HG03045 (cell line): ENCODE data around the gene CNPY4.
"Not testable (repeated sequence)": the region's sequence is repeated elsewhere in the genome, so short reads cannot be mapped to it uniquely, and the experiment has no call there.

Source experiments
- ATAC-seq: cut with Tn5 transposase; IDR thresholded peaks from one replicate; pipeline ENCODE4 v1.9.1; 2021; ENCODE audit warnings: mild to moderate bottlenecking, moderate library complexity; ENCODE audit not compliant: unreplicated experiment

The CNPY4 gene

DNA sequence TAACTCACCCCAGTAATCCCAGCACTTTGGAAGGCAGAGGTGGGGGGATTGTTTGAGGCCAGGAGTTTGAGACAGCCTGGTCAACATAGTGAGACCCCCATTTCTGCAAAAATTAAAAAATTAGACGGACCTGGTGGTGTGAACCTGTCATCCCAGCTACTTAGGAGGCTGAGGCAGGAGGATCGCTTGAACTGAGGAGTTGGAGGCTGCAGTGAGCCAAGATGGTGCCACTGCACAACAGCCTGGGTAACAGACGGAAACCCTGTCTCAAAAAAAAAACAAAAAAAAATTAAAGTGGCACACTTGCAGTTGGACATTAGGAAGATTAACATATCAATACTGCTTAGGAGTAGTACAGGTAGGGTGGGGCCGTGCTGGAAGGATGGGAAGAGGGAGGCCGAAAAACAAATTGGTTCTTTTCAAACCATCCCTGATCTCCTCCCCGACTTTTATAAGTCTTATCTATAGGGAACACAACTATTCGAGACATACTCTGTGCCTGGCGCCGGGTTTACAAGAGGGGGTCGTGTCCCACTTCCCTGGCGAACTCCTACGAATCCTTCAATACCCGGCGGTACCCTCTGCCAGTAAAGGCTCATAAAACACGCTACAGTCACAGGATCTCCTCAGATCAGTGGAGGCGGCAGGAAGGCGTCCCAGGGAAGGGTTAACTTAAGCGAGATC, 904 bp upstream of the CNPY4 start:
- no peak for ATAC-seq

DNA sequence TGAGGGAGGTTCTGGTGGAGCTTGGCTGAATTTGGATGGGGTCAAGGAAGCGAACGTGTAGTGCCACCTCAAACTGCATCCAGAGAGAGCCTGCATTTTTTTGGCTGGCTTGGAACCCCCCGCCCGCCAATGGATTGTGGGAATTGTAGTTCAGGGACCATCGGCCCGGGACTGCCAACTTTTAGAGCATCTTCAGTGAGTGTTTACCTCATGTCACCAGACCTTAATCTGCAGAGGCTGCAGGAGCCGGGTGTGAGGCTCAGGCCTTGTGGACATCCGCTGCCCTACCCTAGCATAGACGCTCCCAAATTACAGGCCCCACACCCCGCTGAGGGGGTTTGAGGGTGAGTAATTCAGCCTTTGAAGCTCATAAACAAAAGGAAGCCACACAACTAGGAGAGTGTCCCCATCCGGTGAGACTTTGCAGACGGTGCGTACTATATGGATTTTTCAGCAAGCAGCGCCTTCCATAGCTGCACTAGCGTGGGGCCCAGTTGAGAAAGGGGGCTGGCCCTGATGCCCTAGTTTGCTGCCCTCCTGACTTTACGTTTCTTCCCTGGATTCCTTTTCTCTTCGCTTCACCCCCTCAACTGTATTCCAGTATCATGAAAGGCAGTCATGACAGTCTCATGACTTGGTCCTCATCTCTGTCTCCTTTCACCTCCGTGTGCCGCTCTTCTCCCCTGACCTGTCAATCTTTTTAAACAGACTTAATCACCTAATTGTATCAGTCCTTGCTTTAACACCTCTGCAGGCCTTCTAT, 717 bp downstream of the CNPY4 start:
- peak; percentile 29 for ATAC-seq

DNA sequence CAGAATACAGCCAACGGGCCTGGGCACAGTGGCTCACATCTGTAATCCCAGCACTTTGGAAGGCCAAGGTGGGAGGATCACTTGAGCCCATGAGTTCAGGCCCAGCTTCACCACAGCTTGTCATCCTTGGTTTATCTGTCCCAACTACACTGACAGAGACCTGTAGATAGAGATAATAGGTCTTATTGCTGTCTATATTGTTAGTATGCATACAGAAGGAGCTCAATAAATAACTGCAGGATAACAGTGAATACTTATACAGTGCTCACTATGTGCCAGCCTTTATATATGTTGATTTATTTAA, 1.3 kb downstream of the CNPY4 start:
- ATAC-seq, result no peak

DNA sequence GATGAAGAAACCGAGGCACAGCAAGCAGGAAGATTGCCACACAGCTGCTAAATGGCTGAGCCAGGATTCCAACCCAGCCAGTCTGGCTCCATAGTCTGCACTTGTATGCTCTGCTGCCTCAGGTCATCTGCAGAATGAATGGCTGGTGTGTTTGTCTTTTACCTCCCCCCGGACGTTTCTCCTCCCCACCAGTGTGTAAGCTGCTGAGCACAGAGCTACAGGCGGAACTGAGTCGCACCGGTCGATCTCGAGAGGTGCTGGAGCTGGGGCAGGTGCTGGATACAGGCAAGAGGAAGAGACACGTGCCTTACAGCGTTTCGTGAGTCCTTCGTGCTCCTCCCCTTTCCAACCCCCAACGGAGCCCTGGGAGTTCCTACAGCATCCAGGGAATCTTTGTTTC, 2.6 kb downstream of the CNPY4 start:
- ATAC-seq, result no peak

DNA sequence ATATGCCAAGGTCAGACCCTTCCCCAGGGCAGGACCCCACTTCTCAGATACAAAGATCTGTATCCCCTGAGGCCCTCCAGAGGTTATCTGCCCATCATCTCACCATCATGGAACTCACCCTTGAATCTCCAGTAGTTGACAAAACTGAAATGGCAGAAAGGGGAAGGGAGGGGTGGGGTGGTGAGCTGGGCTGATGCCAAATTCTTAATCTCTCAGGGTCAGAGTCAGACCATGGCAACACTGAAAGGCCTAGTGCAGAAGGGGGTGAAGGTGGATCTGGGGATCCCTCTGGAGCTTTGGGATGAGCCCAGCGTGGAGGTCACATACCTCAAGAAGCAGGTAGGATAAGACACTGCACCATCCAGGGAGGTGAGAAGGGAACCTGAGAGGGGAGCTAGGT, 3.1 kb downstream of the CNPY4 start:
- no peak for ATAC-seq

DNA sequence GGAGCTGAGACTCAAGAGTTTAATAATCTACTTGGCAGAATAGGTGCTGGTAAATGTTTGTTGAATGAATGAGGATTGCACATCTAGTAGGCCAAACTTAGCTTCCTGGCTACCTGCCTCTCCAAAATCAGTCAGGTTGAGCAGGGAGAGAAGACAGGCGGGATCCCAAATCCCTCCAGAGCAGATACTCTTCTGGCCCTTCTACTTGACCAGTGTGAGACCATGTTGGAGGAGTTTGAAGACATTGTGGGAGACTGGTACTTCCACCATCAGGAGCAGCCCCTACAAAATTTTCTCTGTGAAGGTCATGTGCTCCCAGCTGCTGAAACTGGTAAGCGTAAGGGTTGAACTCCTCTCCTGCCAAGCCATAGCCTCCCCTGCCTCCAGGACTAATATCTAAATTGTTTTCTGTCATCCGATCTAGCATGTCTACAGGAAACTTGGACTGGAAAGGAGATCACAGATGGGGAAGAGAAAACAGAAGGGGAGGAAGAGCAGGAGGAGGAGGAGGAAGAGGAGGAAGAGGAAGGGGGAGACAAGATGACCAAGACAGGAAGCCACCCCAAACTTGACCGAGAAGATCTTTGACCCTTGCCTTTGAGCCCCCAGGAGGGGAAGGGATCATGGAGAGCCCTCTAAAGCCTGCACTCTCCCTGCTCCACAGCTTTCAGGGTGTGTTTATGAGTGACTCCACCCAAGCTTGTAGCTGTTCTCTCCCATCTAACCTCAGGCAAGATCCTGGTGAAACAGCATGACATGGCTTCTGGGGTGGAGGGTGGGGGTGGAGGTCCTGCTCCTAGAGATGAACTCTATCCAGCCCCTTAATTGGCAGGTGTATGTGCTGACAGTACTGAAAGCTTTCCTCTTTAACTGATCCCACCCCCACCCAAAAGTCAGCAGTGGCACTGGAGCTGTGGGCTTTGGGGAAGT, 5.1 kb downstream of the CNPY4 start:
- ATAC-seq, result no peak

DNA sequence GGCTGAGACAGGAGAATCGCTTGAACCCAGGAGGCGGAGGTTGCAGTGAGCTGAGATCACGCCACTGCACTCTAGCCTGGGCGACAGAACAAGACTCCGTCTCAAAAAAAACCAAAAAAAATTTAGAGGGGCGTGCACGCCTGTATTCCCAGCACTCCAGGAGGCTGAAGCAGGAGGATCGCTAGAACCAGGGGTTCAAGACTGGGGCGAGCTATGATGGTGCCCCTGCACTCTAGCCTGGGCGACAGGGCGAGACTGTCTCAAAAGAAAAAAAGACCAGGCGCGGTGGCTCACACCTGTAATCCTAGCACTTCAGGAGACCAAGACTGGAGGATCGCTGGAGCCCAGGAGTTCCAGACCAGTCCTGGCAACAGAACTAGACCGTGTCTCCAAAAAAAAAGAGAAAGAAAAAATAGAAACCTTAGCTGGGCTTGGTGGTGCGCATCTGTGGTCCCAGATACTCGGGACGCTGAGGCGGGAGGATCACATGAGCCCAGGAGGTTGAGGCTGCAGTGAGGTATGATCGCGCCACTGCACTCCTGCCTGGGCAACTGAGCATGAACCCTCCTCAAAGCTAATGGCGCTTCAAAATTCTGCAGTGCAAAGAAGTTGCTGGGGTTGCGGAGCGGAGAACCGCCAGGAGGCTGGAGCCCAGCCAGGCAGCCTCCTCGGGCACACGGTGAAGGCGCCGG, 7.0 kb downstream of the CNPY4 start:
- ATAC-seq, result peak; percentile 25

DNA sequence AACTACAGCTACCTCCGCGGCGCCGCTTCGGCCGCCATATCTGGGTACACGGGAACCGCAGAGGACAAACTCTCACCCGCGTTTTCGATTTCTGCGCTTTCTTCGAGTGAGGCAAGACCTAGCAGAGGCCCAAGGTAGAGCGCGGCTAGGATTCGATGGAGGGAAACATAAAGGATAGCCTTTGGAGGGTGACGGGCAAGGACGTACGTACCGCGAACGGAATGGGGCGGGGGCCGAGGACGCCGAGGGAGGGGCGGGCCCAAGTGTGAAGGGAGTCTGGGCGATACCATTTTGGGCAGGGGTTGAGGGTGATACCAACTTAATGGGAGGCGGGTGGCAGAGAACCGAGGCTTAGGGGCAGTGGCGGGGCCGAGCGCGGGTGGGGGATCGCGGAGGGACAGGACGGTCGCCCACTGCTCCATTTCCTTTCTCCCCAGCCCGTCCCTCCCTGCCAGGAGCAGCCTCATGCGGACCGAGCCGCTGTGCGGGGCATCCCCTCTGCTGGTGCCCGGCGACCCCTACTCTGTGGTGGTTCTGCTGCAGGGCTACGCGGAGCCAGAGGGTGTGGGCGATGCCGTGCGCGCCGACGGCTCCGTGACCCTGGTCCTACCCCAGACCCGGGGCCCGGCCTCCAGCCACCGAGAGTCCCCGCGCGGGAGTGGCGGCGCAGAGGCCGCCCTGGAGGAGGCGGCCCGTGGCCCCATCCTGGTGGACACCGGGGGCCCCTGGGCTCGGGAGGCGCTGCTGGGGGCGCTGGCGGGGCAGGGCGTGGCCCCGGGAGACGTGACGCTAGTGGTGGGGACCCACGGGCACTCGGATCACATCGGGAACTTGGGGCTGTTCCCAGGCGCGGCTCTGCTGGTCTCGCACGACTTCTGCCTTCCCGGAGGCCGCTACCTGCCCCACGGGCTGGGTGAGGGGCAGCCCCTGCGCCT, 7.8 kb downstream of the CNPY4 start, which contains the start of gene MBLAC1:
MBLAC1 (plus strand) TSS at position 37 of the 935 bp plus-strand sequence; CDS start at position 466, 429 bp downstream.
- peak; percentile 68 for ATAC-seq

DNA sequence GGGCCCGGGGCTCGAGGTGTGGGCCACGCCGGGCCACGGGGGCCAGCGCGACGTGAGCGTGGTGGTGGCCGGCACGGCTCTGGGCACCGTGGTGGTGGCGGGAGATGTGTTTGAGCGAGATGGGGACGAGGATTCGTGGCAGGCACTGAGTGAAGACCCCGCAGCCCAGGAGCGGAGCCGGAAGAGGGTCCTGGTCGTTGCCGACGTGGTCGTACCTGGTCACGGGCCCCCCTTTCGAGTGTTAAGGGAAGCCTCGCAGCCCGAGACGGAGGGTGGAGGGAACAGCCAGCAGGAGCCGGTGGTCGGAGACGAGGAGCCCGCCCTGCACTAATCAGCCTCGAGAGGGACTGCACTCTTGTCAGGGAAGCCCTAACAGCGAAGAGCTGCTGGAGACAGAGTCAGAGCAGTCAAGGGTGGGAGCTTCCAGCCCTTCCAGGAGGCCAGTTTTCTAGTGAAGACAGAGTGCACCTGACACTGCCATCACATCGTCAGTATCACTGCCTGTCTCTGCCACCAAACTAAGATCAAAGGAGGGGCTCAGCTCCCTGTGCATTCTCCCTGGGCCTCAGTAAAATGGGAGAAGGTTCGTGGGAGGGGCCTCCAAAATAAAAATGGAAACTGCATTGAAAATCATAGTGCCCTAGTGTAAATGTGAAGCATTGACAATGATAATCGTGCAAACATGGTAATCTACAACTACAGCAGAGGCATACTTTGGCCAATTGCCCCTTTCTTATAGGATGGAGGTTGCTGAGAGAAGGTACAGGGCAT, 8.6 kb downstream of the CNPY4 start:
- ATAC-seq, result no peak

DNA sequence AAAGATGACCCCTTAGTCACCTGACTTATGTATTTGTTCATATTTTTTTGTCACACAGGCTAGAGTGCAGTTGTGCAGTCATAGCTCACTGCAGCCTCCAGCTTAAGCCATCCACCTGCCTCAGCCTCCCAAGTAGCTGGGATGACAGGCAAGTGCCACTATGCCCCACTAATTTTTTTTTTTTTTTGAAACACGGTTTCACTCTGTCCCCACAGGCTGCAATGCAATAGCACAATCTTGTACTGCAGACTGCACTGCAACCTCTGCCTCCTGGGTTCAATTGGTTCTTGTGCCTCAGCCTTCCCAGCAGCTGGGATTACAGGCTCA, 9.2 kb downstream of the CNPY4 start:
- no peak for ATAC-seq

DNA sequence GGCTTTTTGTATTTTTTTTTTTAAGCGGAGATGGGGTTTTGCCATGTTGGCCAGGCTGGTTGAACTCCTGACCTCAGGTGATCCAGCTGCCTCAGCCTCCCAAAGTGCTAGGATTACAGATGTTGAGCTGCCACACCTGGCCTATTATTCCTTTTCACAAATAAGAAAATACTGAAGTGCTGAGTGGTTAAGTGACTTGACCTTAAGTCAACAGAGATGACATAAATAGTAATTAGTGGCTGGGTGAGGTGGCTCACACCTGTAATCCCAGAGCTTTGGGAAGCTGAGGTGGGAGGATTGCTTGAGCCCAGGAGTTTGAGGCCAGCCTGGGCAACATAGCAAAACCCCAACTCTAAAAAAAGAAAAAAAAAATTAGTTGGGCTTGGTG, 10.8 kb downstream of the CNPY4 start:
- not testable (repeated sequence) for ATAC-seq

DNA sequence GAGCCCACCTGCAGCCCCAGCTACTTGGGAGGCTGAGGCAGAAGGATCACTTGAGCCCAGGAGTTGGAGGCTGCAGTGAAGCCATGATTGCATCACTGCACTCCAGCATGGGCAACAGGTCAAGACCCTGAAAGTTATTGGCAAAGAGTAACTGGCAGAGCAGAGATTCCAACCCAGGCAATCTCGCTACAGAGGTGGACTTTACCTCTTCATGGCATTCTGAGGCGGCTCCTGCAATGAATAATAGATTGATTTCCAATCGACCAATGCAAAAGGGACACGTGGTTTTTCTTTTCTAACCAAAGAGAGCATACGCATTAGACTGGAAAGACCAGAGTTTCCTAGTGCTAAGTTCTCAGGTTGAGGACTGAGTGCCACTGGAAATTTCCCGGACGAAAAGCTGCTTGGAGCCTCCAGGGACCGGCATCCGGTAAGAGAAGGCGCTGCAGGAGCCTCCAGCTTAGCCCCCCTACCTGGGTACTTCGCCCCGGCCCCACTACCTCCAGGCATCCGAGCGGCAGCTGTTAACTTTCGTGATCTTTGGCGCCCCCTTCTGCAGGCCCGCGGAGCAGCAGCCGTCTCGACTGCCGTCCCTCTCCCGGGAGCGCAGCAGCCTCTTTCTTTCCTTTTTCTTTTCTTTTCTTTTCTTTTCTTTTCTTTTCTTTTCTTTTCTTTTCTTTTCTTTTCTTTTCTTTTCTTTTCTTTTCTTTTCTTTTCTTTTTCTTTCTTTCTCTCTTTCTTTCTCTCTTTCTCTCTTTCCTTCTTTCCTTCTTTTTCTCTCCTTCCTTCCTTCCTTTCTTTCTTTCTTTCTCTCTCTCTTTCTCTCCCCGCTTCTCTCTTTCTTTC, 11.4 kb downstream of the CNPY4 start:
- no peak for ATAC-seq

DNA sequence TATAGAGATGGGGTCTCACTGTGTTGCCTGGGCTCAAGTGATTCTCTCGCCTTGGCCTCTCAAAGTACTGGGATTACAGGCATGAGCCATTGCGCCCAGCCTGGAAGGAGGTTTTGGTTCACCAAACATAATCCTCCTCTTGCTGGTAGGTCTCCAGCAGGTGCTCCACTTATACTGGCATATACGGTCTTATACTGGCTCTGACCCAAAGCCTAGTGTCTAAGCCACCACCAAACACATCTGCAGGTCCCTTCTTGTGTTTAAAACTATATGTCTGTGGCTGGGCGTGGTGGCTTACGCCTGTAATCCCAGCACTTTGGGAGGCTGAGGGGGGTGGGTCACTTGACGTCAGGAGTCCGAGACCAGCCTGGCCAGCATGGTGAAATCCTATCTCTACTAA, 12.7 kb downstream of the CNPY4 start:
- ATAC-seq, result no peak

DNA sequence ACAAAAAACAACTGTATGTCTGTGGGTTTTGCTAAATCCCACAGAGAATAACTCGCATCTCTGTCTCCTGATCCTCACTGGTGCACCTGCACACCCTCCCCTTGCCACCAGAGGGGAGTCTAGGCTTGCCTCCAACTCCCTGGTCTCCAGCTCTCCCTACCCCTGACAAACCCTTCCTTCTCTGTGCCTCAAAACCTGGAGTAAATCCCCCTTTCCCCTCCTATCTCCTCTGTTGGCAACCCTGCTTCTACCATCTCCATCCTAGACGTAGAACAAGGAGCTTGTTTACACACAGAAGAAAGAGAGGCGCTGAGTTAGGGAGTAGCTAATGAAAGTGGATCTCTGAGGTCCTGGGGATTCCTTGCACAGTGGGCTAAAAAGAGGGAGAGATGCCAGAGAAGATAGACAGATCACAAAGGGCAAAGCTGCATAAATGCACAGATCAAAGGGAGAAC, 13.3 kb downstream of the CNPY4 start:
- no peak for ATAC-seq

DNA sequence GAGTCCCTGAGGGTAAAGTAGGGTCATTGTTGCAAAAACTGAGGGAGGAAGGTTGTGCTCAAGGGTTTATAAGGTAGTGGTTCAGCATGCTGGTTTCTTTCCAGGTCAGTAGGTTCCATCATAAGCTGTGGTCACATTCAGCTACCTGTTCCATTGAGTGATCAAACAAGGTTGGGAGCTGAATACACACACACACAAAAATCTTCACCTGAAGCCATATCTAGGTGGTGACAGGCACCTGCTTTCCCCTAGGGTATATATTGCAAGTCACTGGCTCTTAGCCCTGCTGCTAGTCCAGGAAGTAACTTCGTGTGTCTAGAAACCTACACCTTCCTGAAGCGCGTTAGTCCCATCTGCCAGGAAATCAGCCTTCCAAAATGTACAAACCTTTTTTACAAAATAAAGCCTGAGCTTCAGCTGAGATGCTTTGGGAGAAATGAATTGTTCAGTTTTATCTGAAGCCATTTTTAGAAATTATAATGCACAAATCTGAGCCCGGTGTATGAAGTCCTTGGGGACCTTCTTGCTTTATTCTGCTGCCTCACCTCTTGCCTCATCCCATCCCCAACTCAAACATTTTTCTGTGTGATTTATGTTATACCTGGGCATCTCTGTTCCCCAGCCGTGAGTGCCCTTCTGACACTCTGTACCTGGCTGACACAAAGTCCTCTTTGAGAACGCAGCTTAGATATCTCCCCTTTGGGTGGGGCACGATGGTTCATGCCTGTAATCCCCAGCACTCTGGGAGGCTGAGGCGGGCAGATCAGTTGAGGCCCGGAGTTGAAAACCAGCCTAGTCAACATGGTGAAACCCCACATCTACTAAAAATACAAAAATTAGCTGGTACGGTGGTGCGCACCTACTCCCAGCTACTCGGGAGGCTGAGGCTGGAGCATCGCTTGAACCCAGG, 18.7 kb downstream of the CNPY4 start:
- no peak for ATAC-seq

DNA sequence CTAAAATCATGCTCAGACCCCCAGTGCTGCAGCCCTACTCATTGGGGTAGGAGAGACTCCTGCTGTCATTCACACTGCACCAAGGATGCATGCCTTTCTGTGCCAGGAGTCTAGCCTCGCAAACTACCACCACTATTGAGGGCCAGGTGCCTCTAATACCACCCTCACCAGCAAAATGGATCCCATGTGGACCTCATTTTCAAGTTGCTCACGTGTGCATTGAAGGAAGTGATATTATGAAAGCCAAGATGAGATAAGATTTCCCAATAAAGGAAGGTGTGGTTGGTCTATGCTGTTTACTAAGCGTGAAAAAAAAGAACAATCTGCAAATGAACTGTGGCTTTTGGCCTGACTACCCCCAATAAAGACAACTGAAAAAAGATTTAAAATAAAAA, 22.1 kb downstream of the CNPY4 start:
- no peak for ATAC-seq

DNA sequence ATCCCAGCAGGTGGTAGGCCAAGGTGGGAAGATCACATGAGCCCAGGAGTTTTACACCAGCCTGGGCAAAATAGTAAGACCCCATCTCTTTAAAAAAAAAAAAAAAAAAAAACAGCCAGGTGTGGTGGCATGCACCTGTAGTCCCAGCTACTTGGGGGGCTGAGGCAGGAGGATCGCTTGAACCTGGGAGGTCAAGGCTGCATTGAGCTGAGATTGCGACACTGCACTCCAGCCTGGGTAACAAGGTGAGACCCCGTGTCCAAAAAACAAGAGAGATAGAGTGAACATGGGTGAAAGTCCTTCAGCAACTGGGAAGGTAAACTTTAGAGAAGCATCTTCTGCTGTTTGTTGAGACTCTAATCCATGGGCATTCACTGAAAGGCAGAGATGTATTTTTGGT, 23.0 kb downstream of the CNPY4 start:
- no peak for ATAC-seq
